SK-N-SH treated with all-trans-retinoic acid at 6 μM for 48 hours (cell line): ENCODE measurements around the gene STX12.

Experiments used
- ARNTL ChIP-seq: fragments of 450-650 bp; formaldehyde crosslinking; IDR thresholded peaks from 2 replicates; pipeline ENCODE4 v1.5.0; 2020; ENCODE audit warnings: low read depth, mild to moderate bottlenecking, moderate library complexity, borderline replicate concordance
- BACH2 ChIP-seq: fragments of 250-450 bp; sonication (Bioruptor Pico); IDR thresholded peaks from 2 replicates; pipeline ENCODE4 v1.9.0; 2021; ENCODE audit warnings: mild to moderate bottlenecking, borderline replicate concordance
- TOX ChIP-seq: fragments of 250-450 bp; sonication (Bioruptor Pico); IDR thresholded peaks from 2 replicates; pipeline ENCODE4 v1.8.0; 2021; ENCODE audit warnings: mild to moderate bottlenecking, moderate library complexity, borderline replicate concordance
- ZNF565 ChIP-seq: fragments of 450-650 bp; formaldehyde crosslinking; conservative IDR thresholded peaks from 2 replicates; pipeline ENCODE4 v1.5.0; 2020; ENCODE audit warnings: low read depth, mild to moderate bottlenecking, moderate library complexity
- ZNF70 ChIP-seq: fragments of 450-650 bp; formaldehyde crosslinking; IDR thresholded peaks from 2 replicates; pipeline ENCODE4 v1.5.0; 2020; ENCODE audit warnings: mild to moderate bottlenecking, moderate library complexity
- TF ChIP-seq, protein P1 (sequence below): fragments of 250-450 bp; sonication (Bioruptor Pico); IDR thresholded peaks from 2 replicates; pipeline ENCODE4 v1.5.1; 2021; ENCODE audit warnings: mild to moderate bottlenecking, moderate library complexity
- TF ChIP-seq, protein P2 (sequence below): fragments of 250-450 bp; sonication (Bioruptor Pico); IDR thresholded peaks from 2 replicates; pipeline ENCODE4 v1.8.0; 2020; ENCODE audit warnings: mild to moderate bottlenecking, moderate library complexity, borderline replicate concordance
- TF ChIP-seq, protein P3 (sequence below): fragments of 250-450 bp; sonication (Bioruptor Pico); IDR thresholded peaks from 2 replicates; pipeline ENCODE4 v1.5.0; 2020; ENCODE audit warnings: mild to moderate bottlenecking, moderate library complexity
- TF ChIP-seq, protein P4 (sequence below): fragments of 250-450 bp; sonication (Bioruptor Pico); IDR thresholded peaks from 2 replicates; pipeline ENCODE4 v1.5.1; 2020; ENCODE audit warnings: low read depth, mild to moderate bottlenecking, moderate library complexity

DNA sequence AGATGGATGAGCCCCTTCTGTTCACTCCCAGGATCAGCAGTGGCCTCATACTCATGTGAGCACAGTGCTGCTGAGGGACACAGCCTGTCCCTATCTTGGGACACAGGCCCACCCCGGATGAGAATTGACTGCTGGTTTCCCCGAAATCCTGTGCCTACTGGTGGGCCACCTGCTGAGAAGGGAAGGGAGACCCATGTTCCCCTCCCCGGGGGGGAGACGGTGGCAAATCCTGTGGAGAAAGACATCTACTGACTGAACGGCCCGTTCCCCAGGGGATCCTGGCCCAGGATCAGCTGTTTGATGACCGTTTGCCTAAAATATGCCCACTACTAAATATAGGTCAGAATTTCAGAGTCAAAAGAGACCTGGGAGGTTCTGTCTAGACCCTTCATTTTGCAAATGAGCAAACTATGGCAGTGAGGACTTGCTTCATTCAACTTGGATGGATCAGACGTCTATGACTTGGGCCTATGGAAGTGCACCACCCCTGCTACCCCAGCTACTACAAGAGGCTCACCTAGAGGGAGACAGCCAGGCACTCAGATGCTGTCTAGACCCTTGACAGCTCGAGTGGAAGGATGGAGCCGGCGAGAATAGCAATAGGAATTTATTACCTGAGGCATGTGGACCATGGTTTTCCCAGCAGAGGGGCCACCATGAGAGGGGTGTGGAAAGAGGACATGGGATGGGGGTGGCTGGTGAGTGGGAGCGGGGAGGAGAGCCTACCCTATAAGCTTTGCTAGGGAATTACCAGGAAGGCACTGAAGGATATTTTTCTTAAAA is 83.7 kb downstream of the STX12 start:
- TF ChIP-seq ARNTL (no peak), TOX (CRISPR knock-in tag) (no peak), BACH2 (CRISPR knock-in tag) (no peak), ZNF70 (CRISPR knock-in tag) (no peak), ZNF565 (CRISPR knock-in tag) (no peak)
- TF ChIP-seq, protein P1, sequence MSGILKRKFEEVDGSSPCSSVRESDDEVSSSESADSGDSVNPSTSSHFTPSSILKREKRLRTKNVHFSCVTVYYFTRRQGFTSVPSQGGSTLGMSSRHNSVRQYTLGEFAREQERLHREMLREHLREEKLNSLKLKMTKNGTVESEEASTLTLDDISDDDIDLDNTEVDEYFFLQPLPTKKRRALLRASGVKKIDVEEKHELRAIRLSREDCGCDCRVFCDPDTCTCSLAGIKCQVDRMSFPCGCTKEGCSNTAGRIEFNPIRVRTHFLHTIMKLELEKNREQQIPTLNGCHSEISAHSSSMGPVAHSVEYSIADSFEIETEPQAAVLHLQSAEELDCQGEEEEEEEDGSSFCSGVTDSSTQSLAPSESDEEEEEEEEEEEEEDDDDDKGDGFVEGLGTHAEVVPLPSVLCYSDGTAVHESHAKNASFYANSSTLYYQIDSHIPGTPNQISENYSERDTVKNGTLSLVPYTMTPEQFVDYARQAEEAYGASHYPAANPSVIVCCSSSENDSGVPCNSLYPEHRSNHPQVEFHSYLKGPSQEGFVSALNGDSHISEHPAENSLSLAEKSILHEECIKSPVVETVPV (CRISPR knock-in tag): no peak
- TF ChIP-seq, protein P2, sequence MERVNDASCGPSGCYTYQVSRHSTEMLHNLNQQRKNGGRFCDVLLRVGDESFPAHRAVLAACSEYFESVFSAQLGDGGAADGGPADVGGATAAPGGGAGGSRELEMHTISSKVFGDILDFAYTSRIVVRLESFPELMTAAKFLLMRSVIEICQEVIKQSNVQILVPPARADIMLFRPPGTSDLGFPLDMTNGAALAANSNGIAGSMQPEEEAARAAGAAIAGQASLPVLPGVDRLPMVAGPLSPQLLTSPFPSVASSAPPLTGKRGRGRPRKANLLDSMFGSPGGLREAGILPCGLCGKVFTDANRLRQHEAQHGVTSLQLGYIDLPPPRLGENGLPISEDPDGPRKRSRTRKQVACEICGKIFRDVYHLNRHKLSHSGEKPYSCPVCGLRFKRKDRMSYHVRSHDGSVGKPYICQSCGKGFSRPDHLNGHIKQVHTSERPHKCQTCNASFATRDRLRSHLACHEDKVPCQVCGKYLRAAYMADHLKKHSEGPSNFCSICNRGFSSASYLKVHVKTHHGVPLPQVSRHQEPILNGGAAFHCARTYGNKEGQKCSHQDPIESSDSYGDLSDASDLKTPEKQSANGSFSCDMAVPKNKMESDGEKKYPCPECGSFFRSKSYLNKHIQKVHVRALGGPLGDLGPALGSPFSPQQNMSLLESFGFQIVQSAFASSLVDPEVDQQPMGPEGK (CRISPR knock-in tag): no peak
- TF ChIP-seq, protein P3, sequence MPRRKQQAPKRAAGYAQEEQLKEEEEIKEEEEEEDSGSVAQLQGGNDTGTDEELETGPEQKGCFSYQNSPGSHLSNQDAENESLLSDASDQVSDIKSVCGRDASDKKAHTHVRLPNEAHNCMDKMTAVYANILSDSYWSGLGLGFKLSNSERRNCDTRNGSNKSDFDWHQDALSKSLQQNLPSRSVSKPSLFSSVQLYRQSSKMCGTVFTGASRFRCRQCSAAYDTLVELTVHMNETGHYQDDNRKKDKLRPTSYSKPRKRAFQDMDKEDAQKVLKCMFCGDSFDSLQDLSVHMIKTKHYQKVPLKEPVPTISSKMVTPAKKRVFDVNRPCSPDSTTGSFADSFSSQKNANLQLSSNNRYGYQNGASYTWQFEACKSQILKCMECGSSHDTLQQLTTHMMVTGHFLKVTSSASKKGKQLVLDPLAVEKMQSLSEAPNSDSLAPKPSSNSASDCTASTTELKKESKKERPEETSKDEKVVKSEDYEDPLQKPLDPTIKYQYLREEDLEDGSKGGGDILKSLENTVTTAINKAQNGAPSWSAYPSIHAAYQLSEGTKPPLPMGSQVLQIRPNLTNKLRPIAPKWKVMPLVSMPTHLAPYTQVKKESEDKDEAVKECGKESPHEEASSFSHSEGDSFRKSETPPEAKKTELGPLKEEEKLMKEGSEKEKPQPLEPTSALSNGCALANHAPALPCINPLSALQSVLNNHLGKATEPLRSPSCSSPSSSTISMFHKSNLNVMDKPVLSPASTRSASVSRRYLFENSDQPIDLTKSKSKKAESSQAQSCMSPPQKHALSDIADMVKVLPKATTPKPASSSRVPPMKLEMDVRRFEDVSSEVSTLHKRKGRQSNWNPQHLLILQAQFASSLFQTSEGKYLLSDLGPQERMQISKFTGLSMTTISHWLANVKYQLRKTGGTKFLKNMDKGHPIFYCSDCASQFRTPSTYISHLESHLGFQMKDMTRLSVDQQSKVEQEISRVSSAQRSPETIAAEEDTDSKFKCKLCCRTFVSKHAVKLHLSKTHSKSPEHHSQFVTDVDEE (CRISPR knock-in tag): no peak
- TF ChIP-seq, protein P4, sequence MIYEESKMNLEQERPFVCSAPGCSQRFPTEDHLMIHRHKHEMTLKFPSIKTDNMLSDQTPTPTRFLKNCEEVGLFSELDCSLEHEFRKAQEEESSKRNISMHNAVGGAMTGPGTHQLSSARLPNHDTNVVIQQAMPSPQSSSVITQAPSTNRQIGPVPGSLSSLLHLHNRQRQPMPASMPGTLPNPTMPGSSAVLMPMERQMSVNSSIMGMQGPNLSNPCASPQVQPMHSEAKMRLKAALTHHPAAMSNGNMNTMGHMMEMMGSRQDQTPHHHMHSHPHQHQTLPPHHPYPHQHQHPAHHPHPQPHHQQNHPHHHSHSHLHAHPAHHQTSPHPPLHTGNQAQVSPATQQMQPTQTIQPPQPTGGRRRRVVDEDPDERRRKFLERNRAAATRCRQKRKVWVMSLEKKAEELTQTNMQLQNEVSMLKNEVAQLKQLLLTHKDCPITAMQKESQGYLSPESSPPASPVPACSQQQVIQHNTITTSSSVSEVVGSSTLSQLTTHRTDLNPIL (CRISPR knock-in tag): no peak
